Nephron (organoid): ENCODE results near the gene FLOT2.
"Not testable (repeated sequence)": the region's sequence is repeated elsewhere in the genome, so short reads cannot be mapped to it uniquely, and the experiment has no call there.

Source experiments
- H3K27ac Mint-ChIP-seq, 3 experiments: 2 replicates each; pipeline ENCODE4 v1.8.0; 2020; ENCODE audit warnings: mixed read lengths in 3 of 3, mild to moderate bottlenecking in 2 of 3, moderate library complexity in 1 of 3
- H3K27me3 Mint-ChIP-seq: 2 replicates; pipeline ENCODE4 v1.8.0; 2021; ENCODE audit warnings: low read depth, mild to moderate bottlenecking, moderate library complexity, mixed read lengths
- H3K36me3 Mint-ChIP-seq: 2 replicates; pipeline ENCODE4 v1.8.0; 2020; ENCODE audit warnings: low read depth, mixed read lengths
- H3K4me1 Mint-ChIP-seq: 2 replicates; pipeline ENCODE4 v1.8.0; 2020; ENCODE audit warnings: mixed read lengths
- H3K4me3 Mint-ChIP-seq, 3 experiments: 2 replicates each; pipeline ENCODE4 v1.8.0; 2020; ENCODE audit warnings: mild to moderate bottlenecking in 3 of 3, mixed read lengths in 3 of 3, moderate library complexity in 2 of 3
- H3K9me3 Mint-ChIP-seq: 2 replicates; pipeline ENCODE4 v1.8.0; 2020; ENCODE audit warnings: mixed read lengths
- CTCF ChIP-seq, 3 experiments: fragments of 200-600 bp; sonication (generic); IDR thresholded peaks; one replicate each; pipeline ENCODE4 v1.5.0; 2021; ENCODE audit warnings: antibody characterized with exemption in 3 of 3; ENCODE audit not compliant: unreplicated experiment in 3 of 3

FLOT2 gene

GRCh38 chr17:28935744-28936460 lies 38.4 kb upstream of the FLOT2 start:
- no peaks in the 10 kb centered on the region for H3K27me3 Mint-ChIP-seq
- H3K4me3 Mint-ChIP-seq: no peak overlapping the region
- no peaks in the 10 kb centered on the region for H3K9me3 Mint-ChIP-seq
- H3K36me3 Mint-ChIP-seq: peaks cover 8% of the 10 kb centered on the region
- H3K4me1 Mint-ChIP-seq: peaks cover 15% of the 10 kb centered on the region
- TF ChIP-seq CTCF (IDR thresholded peaks at IDR 0.05; ENCODE audit: unreplicated experiment in 3 of 3): no peak
- H3K27ac Mint-ChIP-seq: peak overlapping the region; percentile 55 to 92 (median 86)

GRCh38 chr17:28934508-28934907 lies 37.0 kb upstream of the FLOT2 start:
- not testable (repeated sequence) for H3K9me3 Mint-ChIP-seq, H3K4me3 Mint-ChIP-seq, H3K27me3 Mint-ChIP-seq
- H3K27ac Mint-ChIP-seq: peak overlapping the region in 1 of 3 experiments; percentile 57
- H3K4me1 Mint-ChIP-seq: peaks cover 15% of the 10 kb centered on the region
- H3K36me3 Mint-ChIP-seq: peaks cover 17% of the 10 kb centered on the region

- Mint-ChIP-seq H3K27ac (peak overlapping the region in 1 of 3 experiments; percentile 4), H3K27me3 (no peaks in the 10 kb centered on the region), H3K4me1 (no peaks in the 10 kb centered on the region), H3K36me3 (peaks cover 44% of the 10 kb centered on the region), H3K9me3 (no peaks in the 10 kb centered on the region), H3K4me3 (no peak overlapping the region)
- TF ChIP-seq CTCF (IDR thresholded peaks at IDR 0.05; ENCODE audit: unreplicated experiment in 3 of 3): no peak
Observed at GRCh38 chr17:28929787-28930186, 32.3 kb upstream of the FLOT2 start.

GRCh38 chr17:28928061-28928460 lies 30.5 kb upstream of the FLOT2 start:
- TF ChIP-seq CTCF (IDR thresholded peaks at IDR 0.05; ENCODE audit: unreplicated experiment in 3 of 3): no peak
- H3K4me3 Mint-ChIP-seq: no peak overlapping the region
- no peak overlapping the region for H3K27ac Mint-ChIP-seq
- peaks cover 52% of the 10 kb centered on the region for H3K36me3 Mint-ChIP-seq
- no peaks in the 10 kb centered on the region for H3K27me3 Mint-ChIP-seq
- no peaks in the 10 kb centered on the region for H3K4me1 Mint-ChIP-seq
- H3K9me3 Mint-ChIP-seq: no peaks in the 10 kb centered on the region

GRCh38 chr17:28926786-28927185 lies 29.3 kb upstream of the FLOT2 start:
- Mint-ChIP-seq H3K27me3 (no peaks in the 10 kb centered on the region), H3K4me3 (no peak overlapping the region), H3K36me3 (peaks cover 63% of the 10 kb centered on the region), H3K27ac (no peak overlapping the region), H3K4me1 (no peaks in the 10 kb centered on the region), H3K9me3 (no peaks in the 10 kb centered on the region)
- TF ChIP-seq CTCF (IDR thresholded peaks at IDR 0.05; ENCODE audit: unreplicated experiment in 3 of 3): no peak

DNA sequence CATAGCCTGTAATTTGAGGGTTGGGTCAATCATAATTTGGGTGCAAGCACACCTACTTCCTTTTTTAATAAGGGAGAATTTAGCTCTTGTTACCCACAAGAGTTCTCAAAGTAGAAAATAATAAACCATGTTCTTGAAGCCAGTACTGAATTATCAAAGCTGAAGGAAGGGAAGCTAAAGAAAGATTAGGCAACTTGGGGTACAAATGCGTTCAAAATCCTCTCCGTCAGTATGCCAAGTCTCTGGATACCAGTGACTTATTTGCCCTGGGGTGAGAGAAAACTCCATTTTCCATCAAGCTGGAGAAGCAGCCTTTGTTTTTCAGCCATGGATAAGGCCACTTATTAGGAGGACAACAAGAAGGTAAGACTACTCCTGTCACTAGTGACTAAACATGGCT lies 28.8 kb upstream of the FLOT2 start:
- Mint-ChIP-seq H3K36me3 (peaks cover 67% of the 10 kb centered on the region), H3K9me3 (no peaks in the 10 kb centered on the region), H3K4me3 (no peak overlapping the region), H3K4me1 (no peaks in the 10 kb centered on the region), H3K27ac (peak overlapping the region in 1 of 3 experiments; percentile 79), H3K27me3 (no peaks in the 10 kb centered on the region)
- no peak for TF ChIP-seq CTCF (IDR thresholded peaks at IDR 0.05; ENCODE audit: unreplicated experiment in 3 of 3)
